ENCODE results near the gene C11orf65.

The C11orf65 gene, protein sequence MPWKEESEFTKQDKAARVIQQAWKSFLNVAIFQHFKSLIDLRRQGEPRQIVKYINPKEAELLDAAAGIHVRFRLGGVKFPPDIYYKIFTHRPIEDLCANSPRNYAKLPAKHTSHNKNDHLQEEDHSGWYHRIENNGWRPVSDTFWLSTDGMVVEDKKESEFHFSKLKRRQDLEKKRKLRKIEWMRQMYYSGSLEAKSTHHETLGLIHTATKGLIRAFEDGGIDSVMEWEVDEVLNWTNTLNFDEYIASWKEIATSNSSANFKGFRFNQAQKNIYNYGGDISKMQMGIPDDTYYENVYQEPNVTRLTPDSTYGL

GRCh38 chr11:108467091-108467823 lies at the start of gene C11orf65:
C11orf65 (minus strand) TSS chr11:108467529; CDS start chr11:108461559, 5,970 bp downstream.
- DNase-seq (ENCODE audit: low read depth), result peak; percentile 94

GRCh38 chr11:108516125-108516524 lies 48.8 kb upstream of the C11orf65 start:
- DNase-seq (ENCODE audit: low read depth), result no peak

GRCh38 chr11:108512708-108513107 lies 45.4 kb upstream of the C11orf65 start:
- no peak for DNase-seq (ENCODE audit: low read depth)

GRCh38 chr11:108511851-108512474 lies 44.6 kb upstream of the C11orf65 start:
- DNase-seq (ENCODE audit: low read depth), result peak; percentile 38

- DNase-seq (ENCODE audit: low read depth), result no peak
These were observed 41.6 kb upstream of the C11orf65 start for GRCh38 chr11:108508653-108509593.

DNA sequence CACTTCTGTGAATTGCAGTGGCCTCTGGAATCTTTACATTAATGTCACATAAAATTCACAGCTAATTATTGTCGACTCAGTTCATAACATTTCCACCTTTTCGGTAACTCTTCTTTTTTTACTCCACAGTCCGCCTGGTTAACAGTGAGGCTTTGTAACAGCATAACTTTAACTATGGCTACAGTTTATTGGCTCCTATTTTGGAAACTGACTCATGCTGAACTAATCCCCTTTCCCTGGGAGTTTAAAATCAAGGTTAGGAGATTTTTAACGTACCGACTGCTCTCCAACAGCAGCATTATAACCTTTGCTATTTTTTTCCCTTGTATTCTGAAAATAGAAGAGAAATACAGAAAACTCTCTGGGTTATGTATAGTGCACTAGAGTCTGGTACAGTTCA lies 34.1 kb upstream of the C11orf65 start:
- DNase-seq (ENCODE audit: low read depth), result no peak

- DNase-seq (ENCODE audit: low read depth), result no peak
These were observed 33.4 kb upstream of the C11orf65 start for GRCh38 chr11:108500721-108501120.

- DNase-seq (ENCODE audit: low read depth), result no peak
These were observed 32.8 kb upstream of the C11orf65 start for GRCh38 chr11:108500169-108500568.

- DNase-seq (ENCODE audit: low read depth), result no peak
These were observed 31.6 kb upstream of the C11orf65 start for GRCh38 chr11:108498816-108499408.

- DNase-seq (ENCODE audit: low read depth), result peak; percentile 20
These were observed 30.9 kb upstream of the C11orf65 start, which contains the start of gene POGLUT3 for GRCh38 chr11:108498046-108498815. POGLUT3 (minus strand) TSS chr11:108498384; CDS start chr11:108498366, 18 bp downstream.

- peak; percentile 95 for DNase-seq (ENCODE audit: low read depth)
These were observed 30.2 kb upstream of the C11orf65 start for GRCh38 chr11:108497317-108498045.

GRCh38 chr11:108496643-108497256 lies 29.4 kb upstream of the C11orf65 start:
- DNase-seq (ENCODE audit: low read depth), result no peak

DNA sequence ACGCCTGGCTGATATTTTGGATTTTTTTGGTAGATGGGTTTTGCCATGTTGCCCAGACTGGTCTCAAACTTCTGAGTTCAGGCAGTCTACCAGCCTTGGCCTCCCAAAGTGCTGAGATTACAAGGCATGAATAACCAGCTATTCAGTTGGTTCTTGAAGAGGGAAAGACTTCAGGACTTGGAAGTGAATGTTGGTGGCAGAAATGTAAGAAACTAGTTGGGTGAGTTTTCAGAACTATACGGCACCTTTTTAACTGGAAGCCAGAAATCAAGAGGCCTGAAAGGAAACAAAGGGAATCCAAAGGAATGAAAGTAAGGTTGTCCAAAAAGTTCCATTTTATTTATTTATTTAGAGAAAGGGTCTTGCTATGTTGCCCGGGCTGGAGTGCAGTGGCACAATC lies 28.0 kb upstream of the C11orf65 start:
- no peak for DNase-seq (ENCODE audit: low read depth)

DNA sequence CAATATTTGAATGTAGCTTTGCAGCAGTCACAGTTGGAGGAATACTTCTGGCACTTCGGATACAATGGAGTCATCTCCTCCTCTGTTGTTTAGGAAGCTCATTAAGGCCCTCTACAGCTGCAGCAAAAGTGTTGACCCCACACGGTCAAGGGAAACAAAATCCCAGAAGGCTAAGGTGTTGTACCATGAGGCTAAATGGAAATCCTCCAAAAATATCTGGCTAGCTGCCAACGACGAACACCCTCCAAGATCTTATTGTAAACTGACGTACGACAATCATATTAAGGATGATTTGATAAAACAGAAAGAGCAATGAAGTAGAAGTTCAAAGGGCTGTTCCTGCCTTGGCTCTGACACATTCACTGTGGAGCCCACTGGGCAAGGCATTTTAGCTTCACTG lies 26.9 kb upstream of the C11orf65 start:
- DNase-seq (ENCODE audit: low read depth), result no peak

GRCh38 chr11:108491936-108492335 lies 24.6 kb upstream of the C11orf65 start:
- no peak for DNase-seq (ENCODE audit: low read depth)

DNA sequence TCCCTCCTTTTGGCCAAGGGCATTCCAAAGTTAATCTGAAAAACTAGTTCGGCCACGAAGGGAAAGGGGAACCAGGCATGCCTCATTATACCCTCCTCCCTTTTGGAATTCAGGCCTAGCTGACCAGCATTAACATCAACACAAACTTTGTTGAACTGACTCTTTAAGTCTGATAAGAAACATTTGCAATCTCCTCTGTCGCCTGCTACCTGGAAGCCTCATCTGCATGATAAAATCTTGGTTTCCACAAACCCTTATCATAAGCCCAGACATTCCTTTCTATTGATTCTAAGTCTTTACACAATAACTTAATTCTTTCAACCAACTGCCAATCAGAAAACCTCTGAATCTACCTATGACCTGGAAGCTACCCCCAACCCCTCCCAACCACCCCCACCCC lies 19.5 kb upstream of the C11orf65 start:
- DNase-seq (ENCODE audit: low read depth), result no peak

DNA sequence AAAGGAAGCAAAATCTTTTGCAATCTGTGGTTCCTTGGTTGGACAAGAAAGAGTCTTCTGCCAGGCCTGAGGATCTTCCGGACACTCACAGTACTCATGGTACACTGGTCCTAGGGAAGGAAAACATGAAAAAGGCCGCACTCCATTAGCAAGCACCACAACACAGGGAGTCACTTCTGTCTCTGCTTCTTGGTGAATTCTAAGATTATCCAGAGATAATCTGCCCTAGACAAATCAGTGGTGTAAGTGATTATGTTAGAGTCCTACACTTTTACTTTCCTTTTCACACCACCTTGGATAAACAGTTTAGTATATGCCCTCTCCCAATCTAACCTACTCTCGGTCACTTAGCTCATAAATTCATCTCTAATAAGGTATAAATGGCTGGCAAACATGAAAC lies 19.0 kb upstream of the C11orf65 start:
- no peak for DNase-seq (ENCODE audit: low read depth)

- DNase-seq (ENCODE audit: low read depth), result no peak
These were observed 15.8 kb upstream of the C11orf65 start for GRCh38 chr11:108483163-108483562.

GRCh38 chr11:108474664-108475463 lies 7.5 kb upstream of the C11orf65 start:
- DNase-seq (ENCODE audit: low read depth), result no peak

Data from GM04504 (cell line).